Colonic mucosa (tissue), 4 donors: Measurements from ENCODE around the gene GPS2. TPM values are rescaled to one million over a fixed set of nuclear protein-coding genes. Genes with fewer than 3 reads are reported as not detected.
A peak's percentile ranks its signal among the peaks of the same experiment; 100 is the strongest.

Source experiments
- DNase-seq: peaks from one replicate; pipeline ENCODE4 v3.0.0-alpha.2; 2020
- H3K27ac ChIP-seq: fragments of 200-600 bp; one replicate; pipeline ENCODE4 v1.8.0; 2021
- H3K27me3 ChIP-seq: fragments of 200-600 bp; one replicate; pipeline ENCODE4 v1.8.0; 2021
- H3K36me3 ChIP-seq: fragments of 200-600 bp; one replicate; pipeline ENCODE4 v1.8.0; 2021
- H3K4me1 ChIP-seq: fragments of 200-600 bp; one replicate; pipeline ENCODE4 v1.8.0; 2021; ENCODE audit warnings: mild to moderate bottlenecking
- H3K4me3 ChIP-seq: fragments of 200-600 bp; one replicate; pipeline ENCODE4 v1.8.0; 2021
- H3K9ac ChIP-seq, 2 donors: one replicate each; pipeline ENCODE4 v1.7.0; 2013; ENCODE audit warnings: control low read depth in 2 of 2, low read depth in 2 of 2, low read length in 2 of 2
- H3K9me3 ChIP-seq: fragments of 200-600 bp; one replicate; pipeline ENCODE4 v1.8.0; 2021
- CTCF ChIP-seq: fragments of 200-600 bp; IDR thresholded peaks from one replicate; pipeline ENCODE4 v1.8.0; 2022; ENCODE audit warnings: antibody characterized with exemption, mild to moderate bottlenecking
- intact Hi-C: fragments of 100-400 bp; cut with DNase I; formaldehyde crosslinking; loops from one replicate; pipeline ENCODE4 v1.14.1; 2022
- total RNA-seq, 2 donors: library from RNA; stranded (reverse); fragmentation: NEBNext Ultra II Directional in 1 of 2; extraction: Animal tissue kit (Norgen Biotek cat#: 25700) in 1 of 2; gene quantifications; one replicate each; pipeline ENCODE4 v1.2.1, GENCODE V29; 2021
- donor health status: healthy.
- donor health status: DM: no; HTN: no; CAD: no.
- donor health status: DM: no; HTN: no; CAD: no.

Gene GPS2
- total RNA-seq, 2 donors from 2014 or later, result 53.8 to 85.7 TPM

- TF ChIP-seq CTCF, result no peak
- peaks cover 10% of the 10 kb centered on the region for H3K4me1 ChIP-seq
- DNase-seq, result no peak
- no peak overlapping the region for H3K27ac ChIP-seq
- H3K9me3 ChIP-seq, result no peaks in the 10 kb centered on the region
- no peaks in the 10 kb centered on the region for H3K27me3 ChIP-seq
- intact Hi-C loops, result no loop called here
- H3K36me3 ChIP-seq, result peaks cover 13% of the 10 kb centered on the region
- H3K4me3 ChIP-seq, result no peak overlapping the region
- no peak overlapping the region for H3K9ac ChIP-seq
These were observed 11.9 kb upstream of the GPS2 start for GRCh38 chr17:7327056-7327455.

- Histone ChIP-seq H3K36me3 (peaks cover 18% of the 10 kb centered on the region), H3K27me3 (no peaks in the 10 kb centered on the region), H3K27ac (no peak overlapping the region), H3K4me1 (peaks cover 10% of the 10 kb centered on the region), H3K9me3 (no peaks in the 10 kb centered on the region), H3K4me3 (no peak overlapping the region), H3K9ac (no peak overlapping the region)
- TF ChIP-seq CTCF, result no peak
- intact Hi-C loops, result no loop called here
- DNase-seq, result no peak
These were observed 11.0 kb upstream of the GPS2 start for GRCh38 chr17:7326186-7326585.

- no peaks in the 10 kb centered on the region for H3K27me3 ChIP-seq
- H3K9ac ChIP-seq, result no peak overlapping the region
- peaks cover 18% of the 10 kb centered on the region for H3K36me3 ChIP-seq
- no peaks in the 10 kb centered on the region for H3K9me3 ChIP-seq
- peaks cover 10% of the 10 kb centered on the region for H3K4me1 ChIP-seq
- no peak overlapping the region for H3K27ac ChIP-seq
- no peak for TF ChIP-seq CTCF
- no peak for DNase-seq
- no peak overlapping the region for H3K4me3 ChIP-seq
- intact Hi-C loops, result no loop called here
These were observed 9.9 kb upstream of the GPS2 start for GRCh38 chr17:7325031-7325528.

- H3K4me3 ChIP-seq, result no peak overlapping the region
- no peaks in the 10 kb centered on the region for H3K9me3 ChIP-seq
- H3K27ac ChIP-seq, result no peak overlapping the region
- DNase-seq, result no peak
- peaks cover 18% of the 10 kb centered on the region for H3K36me3 ChIP-seq
- H3K9ac ChIP-seq, result no peak overlapping the region
- TF ChIP-seq CTCF, result no peak
- H3K27me3 ChIP-seq, result no peaks in the 10 kb centered on the region
- H3K4me1 ChIP-seq, result peaks cover 10% of the 10 kb centered on the region
- intact Hi-C loops, result no loop called here
These were observed 9.2 kb upstream of the GPS2 start for GRCh38 chr17:7324438-7324779.

- H3K27ac ChIP-seq, result no peak overlapping the region
- TF ChIP-seq CTCF, result peak; percentile 77
- H3K36me3 ChIP-seq, result peaks cover 18% of the 10 kb centered on the region
- intact Hi-C loops, result no loop called here
- no peaks in the 10 kb centered on the region for H3K9me3 ChIP-seq
- H3K4me3 ChIP-seq, result no peak overlapping the region
- H3K9ac ChIP-seq, result no peak overlapping the region
- no peaks in the 10 kb centered on the region for H3K27me3 ChIP-seq
- H3K4me1 ChIP-seq, result peaks cover 10% of the 10 kb centered on the region
- DNase-seq, result peak; percentile 53
These were observed 8.7 kb upstream of the GPS2 start for GRCh38 chr17:7323731-7324437.
